H9 (cell line): ENCODE measurements around the gene RNF224. TPM values are rescaled to one million over a fixed set of nuclear protein-coding genes. Genes with fewer than 3 reads are reported as not detected.

Experiments used
- DNase-seq: peaks from one replicate; pipeline ENCODE4 v3.0.0-alpha.2; 2017
- H2AFZ ChIP-seq: one replicate; pipeline ENCODE4 v1.6.1; 2013; ENCODE audit warnings: mild to moderate bottlenecking, low read length, control low read depth, moderate library complexity
- H2AK5ac ChIP-seq: 2 replicates; pipeline ENCODE4 v1.6.1; 2013; ENCODE audit warnings: low read length, control low read depth, mixed read lengths; ENCODE audit not compliant: insufficient read length
- H2BK120ac ChIP-seq: one replicate; pipeline ENCODE4 v1.6.1; 2013; ENCODE audit warnings: low read depth, mild to moderate bottlenecking, low read length, control low read depth, inconsistent platforms; ENCODE audit not compliant: poor library complexity, severe bottlenecking
- H2BK12ac ChIP-seq: 2 replicates; pipeline ENCODE4 v1.6.1; 2013; ENCODE audit warnings: low read length, control low read depth, mixed read lengths, low read depth; ENCODE audit not compliant: insufficient read length
- H2BK15ac ChIP-seq: 2 replicates; pipeline ENCODE4 v1.6.1; 2013; ENCODE audit warnings: low read depth, low read length, control low read depth
- H2BK20ac ChIP-seq: one replicate; pipeline ENCODE4 v1.6.1; 2013; ENCODE audit warnings: low read depth, mild to moderate bottlenecking, low read length, control low read depth, inconsistent platforms; ENCODE audit not compliant: poor library complexity, severe bottlenecking
- H2BK5ac ChIP-seq: 2 replicates; pipeline ENCODE4 v1.6.1; 2013; ENCODE audit warnings: low read length, control low read depth, mixed read lengths; ENCODE audit not compliant: insufficient read length
- H3K14ac ChIP-seq: 2 replicates; pipeline ENCODE4 v1.6.1; 2013; ENCODE audit warnings: low read length, control low read depth; ENCODE audit not compliant: insufficient read depth
- H3K18ac ChIP-seq: 2 replicates; pipeline ENCODE4 v1.6.1; 2013; ENCODE audit warnings: low read depth, mild to moderate bottlenecking, mixed read lengths, low read length, control low read depth; ENCODE audit not compliant: insufficient read length
- H3K23ac ChIP-seq: 2 replicates; pipeline ENCODE4 v1.6.1; 2013; ENCODE audit warnings: low read length, control low read depth, mixed read lengths, low read depth; ENCODE audit not compliant: insufficient read length
- H3K23me2 ChIP-seq: 2 replicates; pipeline ENCODE4 v1.6.1; 2013; ENCODE audit warnings: low read depth, mild to moderate bottlenecking, mixed read lengths, low read length, control low read depth; ENCODE audit not compliant: insufficient read length, poor library complexity, severe bottlenecking
- H3K27ac ChIP-seq: 2 replicates; pipeline ENCODE4 v1.5.1; 2013; ENCODE audit warnings: low read length, control low read depth, mixed read lengths, low read depth; ENCODE audit not compliant: insufficient read length
- H3K27me3 ChIP-seq: 2 replicates; pipeline ENCODE4 v1.6.1; 2013; ENCODE audit warnings: low read length, control low read depth, inconsistent platforms; ENCODE audit not compliant: insufficient read depth
- H3K4ac ChIP-seq: 2 replicates; pipeline ENCODE4 v1.6.1; 2013; ENCODE audit warnings: low read depth, mild to moderate bottlenecking, control low read depth, inconsistent platforms, low read length, moderate library complexity
- H3K4me1 ChIP-seq: 2 replicates; pipeline ENCODE4 v1.6.1; 2013; ENCODE audit warnings: low read length, control low read depth, inconsistent platforms; ENCODE audit not compliant: insufficient read depth
- H3K4me2 ChIP-seq: 2 replicates; pipeline ENCODE4 v1.6.1; 2013; ENCODE audit warnings: low read length, control low read depth, mixed read lengths; ENCODE audit not compliant: insufficient read length, insufficient read depth
- H3K56ac ChIP-seq: 2 replicates; pipeline ENCODE4 v1.6.1; 2013; ENCODE audit warnings: low read depth, mild to moderate bottlenecking, mixed read lengths, low read length, control low read depth; ENCODE audit not compliant: insufficient read length
- H3K79me1 ChIP-seq: 2 replicates; pipeline ENCODE4 v1.6.1; 2013; ENCODE audit warnings: low read depth, mild to moderate bottlenecking, moderate library complexity, low read length, control low read depth, inconsistent platforms; ENCODE audit not compliant: insufficient read depth, poor library complexity, severe bottlenecking
- H3K79me2 ChIP-seq: 2 replicates; pipeline ENCODE4 v1.6.1; 2013; ENCODE audit warnings: low read length, control low read depth, inconsistent platforms; ENCODE audit not compliant: insufficient read depth
- H3K9ac ChIP-seq: 2 replicates; pipeline ENCODE4 v1.6.1; 2013; ENCODE audit warnings: low read length, control low read depth, mixed read lengths; ENCODE audit not compliant: insufficient read length; ENCODE audit errors: extremely low read depth
- H3K9me3 ChIP-seq: one replicate; pipeline ENCODE4 v1.6.1; 2013; ENCODE audit warnings: low read depth, low read length, inconsistent platforms; ENCODE audit not compliant: control insufficient read depth
- H3T11ph ChIP-seq: one replicate; pipeline ENCODE4 v1.6.1; 2013; ENCODE audit warnings: mild to moderate bottlenecking, low read length, control low read depth, inconsistent platforms
- H4K20me1 ChIP-seq: one replicate; pipeline ENCODE4 v1.6.1; 2013; ENCODE audit not compliant: control insufficient read depth, insufficient read length, insufficient read depth
- H4K5ac ChIP-seq: 2 replicates; pipeline ENCODE4 v1.6.1; 2013; ENCODE audit warnings: low read depth, mild to moderate bottlenecking, mixed read lengths, low read length, control low read depth; ENCODE audit not compliant: insufficient read length
- H4K8ac ChIP-seq: replicated peaks from 2 replicates; pipeline ENCODE4 v1.6.1; 2013; ENCODE audit warnings: low read length, control low read depth, mixed read lengths, low read depth; ENCODE audit not compliant: insufficient read length
- H4K91ac ChIP-seq: 2 replicates; pipeline ENCODE4 v1.6.1; 2013; ENCODE audit warnings: low read depth, mild to moderate bottlenecking, moderate library complexity, mixed read lengths, low read length, control low read depth; ENCODE audit not compliant: insufficient read length
- H3K27ac Mint-ChIP-seq, 3 experiments: 2 replicates in 2 of 3; 3 replicates in 1 of 3; pipeline ENCODE4 v1.8.0; 2020 to 2021; ENCODE audit warnings: mixed read lengths in 3 of 3, mild to moderate bottlenecking in 1 of 3, moderate library complexity in 1 of 3
- H3K27me3 Mint-ChIP-seq: 2 replicates; pipeline ENCODE4 v1.8.0; 2021; ENCODE audit warnings: low read depth, mild to moderate bottlenecking, moderate library complexity, mixed read lengths
- H3K36me3 Mint-ChIP-seq, 3 experiments: 2 replicates in 2 of 3; 3 replicates in 1 of 3; pipeline ENCODE4 v1.8.0; 2020 to 2021; ENCODE audit warnings: low read depth in 3 of 3, mixed read lengths in 3 of 3; ENCODE audit not compliant: insufficient read depth in 1 of 3
- H3K4me1 Mint-ChIP-seq, 2 experiments: 2 replicates each; pipeline ENCODE4 v1.8.0; 2020; ENCODE audit warnings: mixed read lengths in 2 of 2
- H3K4me3 Mint-ChIP-seq, 2 experiments: 2 replicates in 1 of 2; 3 replicates in 1 of 2; pipeline ENCODE4 v1.8.0; 2020 to 2021; ENCODE audit warnings: mild to moderate bottlenecking in 2 of 2, mixed read lengths in 2 of 2, moderate library complexity in 1 of 2
- H3K9me3 Mint-ChIP-seq, 2 experiments: 2 replicates in 1 of 2; 3 replicates in 1 of 2; pipeline ENCODE4 v1.8.0; 2020; ENCODE audit warnings: mild to moderate bottlenecking in 2 of 2, mixed read lengths in 2 of 2, moderate library complexity in 1 of 2
- WGBS: extraction: QIAGEN DNeasy Blood & Tissue Kit; methylation state at CpG from one replicate; pipeline ENCODE4 v1.1.7; 2013; ENCODE audit warnings: missing lambda C conversion rate, low lambda C conversion rate, mixed read lengths; ENCODE audit not compliant: insufficient read length; ENCODE audit errors: extremely low coverage; 5-methylcytosine and 5-hydroxymethylcytosine counted together
- total RNA-seq: library from RNA; stranded (reverse); gene quantifications from 2 replicates; pipeline ENCODE4 v1.2.1, GENCODE V29; 2021
- TF ChIP-seq, protein P1 (sequence below): fragments of 200-600 bp; sonication (generic); conservative IDR thresholded peaks from 3 replicates; pipeline ENCODE4 v1.8.0; 2021; ENCODE audit warnings: antibody characterized with exemption, mild to moderate bottlenecking

The RNF224 gene
- total RNA-seq, 1 experiment from 2014 or later, result 0.15 TPM

DNA sequence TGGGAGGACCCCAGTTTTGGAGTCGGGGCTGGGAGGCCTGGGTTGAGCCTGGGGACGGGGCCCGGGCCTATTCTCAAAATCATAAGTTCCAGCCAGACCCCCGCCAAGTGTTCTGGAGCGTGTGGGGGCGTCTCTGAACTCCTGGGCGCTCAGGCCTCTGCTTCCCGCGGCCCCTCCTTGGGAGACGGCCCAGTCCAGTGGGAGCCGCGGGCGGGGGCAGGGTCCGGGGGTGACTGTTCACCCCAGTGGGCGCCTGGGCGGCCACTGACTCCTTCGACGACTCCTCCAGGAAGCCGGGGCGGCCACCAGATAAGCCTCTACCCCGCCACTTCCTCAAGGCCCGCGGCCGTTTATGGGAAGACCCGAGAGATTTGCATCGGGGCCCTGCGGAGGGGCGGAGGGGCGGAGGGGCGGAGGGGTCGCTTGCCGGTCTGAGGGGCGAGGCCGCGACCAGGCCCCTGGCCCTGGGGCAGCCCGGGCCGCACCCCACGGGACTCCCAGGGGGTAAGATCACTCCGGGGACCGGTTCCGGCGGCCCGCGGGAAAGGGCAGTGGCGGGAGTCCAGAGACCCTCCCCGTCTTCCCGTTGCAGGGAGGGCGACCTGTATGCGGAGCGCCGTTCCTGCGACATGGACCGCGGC, 50.9 kb downstream of the RNF224 start:
- Histone ChIP-seq H3T11ph (no peak overlapping the region), H3K9ac (no peak overlapping the region), H3K14ac (no peak overlapping the region), H2AFZ (no peak overlapping the region), H3K23ac (no peak overlapping the region), H4K5ac (no peak overlapping the region), H2BK12ac (no peak overlapping the region), H4K8ac (no peak overlapping the region), H3K27me3 (no peaks in the 10 kb centered on the region), H3K4me2 (peak overlapping the region; percentile 10), H4K20me1 (no peaks in the 10 kb centered on the region), H3K18ac (no peak overlapping the region), H3K4ac (no peak overlapping the region), H2AK5ac (no peak overlapping the region), H2BK15ac (no peak overlapping the region), H3K56ac (no peak overlapping the region), H3K23me2 (peaks cover 12% of the 10 kb centered on the region), H3K4me1 (no peaks in the 10 kb centered on the region), H2BK5ac (no peak overlapping the region), H2BK20ac (no peak overlapping the region), H2BK120ac (no peak overlapping the region), H3K27ac (no peak overlapping the region), H4K91ac (no peak overlapping the region), H3K79me1 (no peaks in the 10 kb centered on the region), H3K9me3 (no peaks in the 10 kb centered on the region), H3K79me2 (no peaks in the 10 kb centered on the region)
- H3K27me3 Mint-ChIP-seq, result peaks cover 13% of the 10 kb centered on the region
- TF ChIP-seq, protein P1, sequence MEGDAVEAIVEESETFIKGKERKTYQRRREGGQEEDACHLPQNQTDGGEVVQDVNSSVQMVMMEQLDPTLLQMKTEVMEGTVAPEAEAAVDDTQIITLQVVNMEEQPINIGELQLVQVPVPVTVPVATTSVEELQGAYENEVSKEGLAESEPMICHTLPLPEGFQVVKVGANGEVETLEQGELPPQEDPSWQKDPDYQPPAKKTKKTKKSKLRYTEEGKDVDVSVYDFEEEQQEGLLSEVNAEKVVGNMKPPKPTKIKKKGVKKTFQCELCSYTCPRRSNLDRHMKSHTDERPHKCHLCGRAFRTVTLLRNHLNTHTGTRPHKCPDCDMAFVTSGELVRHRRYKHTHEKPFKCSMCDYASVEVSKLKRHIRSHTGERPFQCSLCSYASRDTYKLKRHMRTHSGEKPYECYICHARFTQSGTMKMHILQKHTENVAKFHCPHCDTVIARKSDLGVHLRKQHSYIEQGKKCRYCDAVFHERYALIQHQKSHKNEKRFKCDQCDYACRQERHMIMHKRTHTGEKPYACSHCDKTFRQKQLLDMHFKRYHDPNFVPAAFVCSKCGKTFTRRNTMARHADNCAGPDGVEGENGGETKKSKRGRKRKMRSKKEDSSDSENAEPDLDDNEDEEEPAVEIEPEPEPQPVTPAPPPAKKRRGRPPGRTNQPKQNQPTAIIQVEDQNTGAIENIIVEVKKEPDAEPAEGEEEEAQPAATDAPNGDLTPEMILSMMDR, result no peak
- H3K4me1 Mint-ChIP-seq, result peaks cover 20 to 29% of the 10 kb centered on the region in 2 experiments
- peak overlapping the region in 1 of 3 experiments; percentile 75; a peak in 1 of 7 replicates for H3K27ac Mint-ChIP-seq
- H3K9me3 Mint-ChIP-seq, result no peaks in the 10 kb centered on the region
- peak; percentile 60 for DNase-seq
- H3K36me3 Mint-ChIP-seq, result peaks cover 0 to 7% (median 4%) of the 10 kb centered on the region in 3 experiments; a peak in 4 of 7 replicates
- WGBS, result no CpG with 5 or more reads among the region's 54 CpGs
- H3K4me3 Mint-ChIP-seq, result peak overlapping the region; percentile 48 to 51; a peak in 4 of 5 replicates

Other genes with a start within 250 kb of the RNF224 start
- 3.6 and 4.8 TPM in 2 replicates for gene PTGDS, start 250.0 kb upstream of the RNF224 start, total RNA-seq
- 0.18 and 0.20 TPM in 2 replicates for gene LCNL1, start 244.5 kb upstream of the RNF224 start, total RNA-seq
- gene PAXX, start 235.1 kb upstream of the RNF224 start, total RNA-seq, result 46.8 and 51.2 TPM in 2 replicates
- gene CLIC3, start 230.9 kb upstream of the RNF224 start, total RNA-seq, result 0.29 and 0.31 TPM in 2 replicates
- gene ABCA2, start 199.3 kb upstream of the RNF224 start, total RNA-seq, result 15.2 and 22.4 TPM in 2 replicates
- gene FUT7, start 195.4 kb upstream of the RNF224 start, total RNA-seq, result not detected in 2 replicates
- 51.8 and 57.6 TPM in 2 replicates for gene NPDC1, start 181.3 kb upstream of the RNF224 start, total RNA-seq
- 4.0 and 5.1 TPM in 2 replicates for gene ENTPD2, start 173.4 kb upstream of the RNF224 start, total RNA-seq
- 29.8 and 30.0 TPM in 2 replicates for gene SAPCD2, start 156.9 kb upstream of the RNF224 start, total RNA-seq
- 5.6 and 6.6 TPM in 2 replicates for gene UAP1L1, start 150.0 kb upstream of the RNF224 start, total RNA-seq
- gene MAN1B1, start 140.5 kb upstream of the RNF224 start, total RNA-seq, result 32.7 and 34.9 TPM in 2 replicates
- 27.3 and 29.4 TPM in 2 replicates for gene DPP7, start 112.8 kb upstream of the RNF224 start, total RNA-seq
- gene GRIN1, start 88.3 kb upstream of the RNF224 start, total RNA-seq, result 2.0 and 2.9 TPM in 2 replicates
- 0.55 and 0.96 TPM in 2 replicates for gene LRRC26, start 57.5 kb upstream of the RNF224 start, total RNA-seq
- gene TMEM210, start 55.4 kb upstream of the RNF224 start, total RNA-seq, result not detected in 2 replicates
- 54.8 and 54.9 TPM in 2 replicates for gene ANAPC2, start 38.9 kb upstream of the RNF224 start, total RNA-seq
- 69.2 and 69.4 TPM in 2 replicates for gene SSNA1, start 38.8 kb upstream of the RNF224 start, total RNA-seq
- 30.7 and 32.0 TPM in 2 replicates for gene TPRN, start 26.8 kb upstream of the RNF224 start, total RNA-seq
- 34.1 and 35.5 TPM in 2 replicates for gene TMEM203, start 21.9 kb upstream of the RNF224 start, total RNA-seq
- gene NDOR1, start 21.8 kb upstream of the RNF224 start, total RNA-seq, result 44.1 and 45.3 TPM in 2 replicates
- 7.7 and 8.1 TPM in 2 replicates for gene RNF208, start 5.3 kb upstream of the RNF224 start, total RNA-seq
- 1.0 and 1.9 TPM in 2 replicates for gene CYSRT1, start 2.3 kb upstream of the RNF224 start, total RNA-seq
- gene SLC34A3, start 3.4 kb downstream of the RNF224 start, total RNA-seq, result not detected in 2 replicates
- 378 and 386 TPM in 2 replicates for gene TUBB4B, start 13.8 kb downstream of the RNF224 start, total RNA-seq
- gene STPG3, start 23.8 kb downstream of the RNF224 start, total RNA-seq, result not detected in 2 replicates
- 71.4 and 71.7 TPM in 2 replicates for gene NELFB, start 27.8 kb downstream of the RNF224 start, total RNA-seq
- gene TOR4A, start 50.2 kb downstream of the RNF224 start, total RNA-seq, result 5.9 and 6.2 TPM in 2 replicates
- 22.8 and 23.8 TPM in 2 replicates for gene NRARP, start 74.8 kb downstream of the RNF224 start, total RNA-seq
- gene EXD3, start 195.7 kb downstream of the RNF224 start, total RNA-seq, result 13.5 and 15.3 TPM in 2 replicates
- gene NOXA1, start 195.9 kb downstream of the RNF224 start, total RNA-seq, result 1.8 and 2.0 TPM in 2 replicates
- gene ENTPD8, start 213.9 kb downstream of the RNF224 start, total RNA-seq, result 0.77 and 0.90 TPM in 2 replicates
- gene NSMF, start 231.8 kb downstream of the RNF224 start, total RNA-seq, result 46.3 and 51.0 TPM in 2 replicates